Keratinocyte (primary cell): ENCODE measurements around the gene E2F7. TPM values are rescaled to one million over a fixed set of nuclear protein-coding genes. Genes with fewer than 3 reads are reported as not detected.

Experiments
- DNase-seq: peaks from one replicate; pipeline ENCODE4 v3.0.0-alpha.2; 2011; ENCODE audit warnings: low read depth, missing footprints, low spot score
- FAIRE-seq: peaks from 2 replicates; lab custom pipeline; 2011; peaks lifted over from hg19 to GRCh38; lab: Jason Lieb, UNC
- H2AFZ ChIP-seq: 2 replicates; pipeline ENCODE4 v1.6.0; 2012; ENCODE audit warnings: low read length, control low read depth, inconsistent platforms; ENCODE audit not compliant: control insufficient read depth
- H3K27ac ChIP-seq: 2 replicates; pipeline ENCODE4 v1.5.1; 2011; ENCODE audit warnings: low read length; ENCODE audit not compliant: control insufficient read depth, insufficient read depth
- H3K27me3 ChIP-seq: 3 replicates; pipeline ENCODE4 v1.6.0; 2011; ENCODE audit warnings: low read length; ENCODE audit not compliant: control insufficient read depth, insufficient read depth; ENCODE audit errors: extremely low read depth
- H3K36me3 ChIP-seq, 2 experiments: 2 replicates in 1 of 2; 3 replicates in 1 of 2; pipeline ENCODE4 v1.5.1; 2011; ENCODE audit warnings: low read length in 2 of 2, mild to moderate bottlenecking in 1 of 2; ENCODE audit not compliant: control insufficient read depth in 2 of 2, insufficient read depth in 2 of 2; ENCODE audit errors: extremely low read depth in 1 of 2
- H3K4me1 ChIP-seq: 3 replicates; pipeline ENCODE4 v1.5.1; 2011; ENCODE audit warnings: low read length; ENCODE audit not compliant: control insufficient read depth, insufficient read depth; ENCODE audit errors: extremely low read depth
- H3K4me2 ChIP-seq: 3 replicates; pipeline ENCODE4 v1.6.0; 2011; ENCODE audit warnings: low read depth, low read length; ENCODE audit not compliant: control insufficient read depth, insufficient read depth; ENCODE audit errors: extremely low read depth
- H3K4me3 ChIP-seq, 3 experiments: fragments of 200-600 bp in 1 of 3; sonication (generic) in 1 of 3; 2 replicates in 2 of 3; 3 replicates in 1 of 3; pipeline ENCODE4 v1.5.1; 2011 to 2016; ENCODE audit warnings: low read length in 3 of 3, mild to moderate bottlenecking in 3 of 3, control low read depth in 2 of 3, inconsistent platforms in 1 of 3, low read depth in 1 of 3, mixed read lengths in 1 of 3, mixed run types in 1 of 3, moderate library complexity in 1 of 3; ENCODE audit not compliant: control insufficient read depth in 2 of 3, insufficient read depth in 2 of 3; ENCODE audit errors: extremely low read depth in 1 of 3
- H3K79me2 ChIP-seq: 2 replicates; pipeline ENCODE4 v1.6.0; 2012; ENCODE audit warnings: low read length; ENCODE audit not compliant: control insufficient read depth, insufficient read depth
- H3K9ac ChIP-seq: 3 replicates; pipeline ENCODE4 v1.6.0; 2011; ENCODE audit warnings: low read length; ENCODE audit not compliant: control insufficient read depth, insufficient read depth; ENCODE audit errors: extremely low read depth
- H3K9me1 ChIP-seq: 3 replicates; pipeline ENCODE4 v1.6.0; 2011; ENCODE audit warnings: low read length; ENCODE audit not compliant: control insufficient read depth, insufficient read depth; ENCODE audit errors: extremely low read depth
- H3K9me3 ChIP-seq: 2 replicates; pipeline ENCODE4 v1.5.1; 2012; ENCODE audit warnings: low read depth, low read length; ENCODE audit not compliant: control insufficient read depth
- H4K20me1 ChIP-seq: 3 replicates; pipeline ENCODE4 v1.6.0; 2011; ENCODE audit warnings: low read length; ENCODE audit not compliant: control insufficient read depth, insufficient read depth; ENCODE audit errors: extremely low read depth
- EZH2 ChIP-seq: IDR thresholded peaks from one replicate; pipeline ENCODE4 v1.6.1; 2012; ENCODE audit warnings: inconsistent platforms, mild to moderate bottlenecking, low read length, moderate library complexity
- dilution Hi-C: fragments of 300-500 bp; cut with MboI; formaldehyde crosslinking; loops from one replicate; pipeline ENCODE4 v1.7.0; 2020; ENCODE audit warnings: low sequenced_read_pairs; ENCODE audit not compliant: extremely low pct_ligation_motif_present
- polyA plus RNA-seq, 5 experiments: library from polyadenylated mRNA; depleted of rRNA in 3 of 5; stranded (reverse) in 3 of 5; stranded (forward) in 1 of 5; unstranded in 1 of 5; fragments of >200 nt; gene quantifications; 1 replicate in 1 of 5; 2 replicates in 3 of 5; 3 replicates in 1 of 5; pipeline versions ENCODE4 v1.2.1 to v1.2.3, GENCODE V29; 2011 to 2012; ENCODE audit warnings: missing spikeins in 2 of 5, low read depth in 1 of 5, low replicate concordance in 1 of 5
- TF ChIP-seq, protein P1 (sequence below), 3 experiments: IDR thresholded peaks in 1 of 3; conservative IDR thresholded peaks in 1 of 3; optimal IDR thresholded peaks in 1 of 3; 2 replicates in 2 of 3; 3 replicates in 1 of 3; pipeline versions ENCODE3 to v1.5.1; 2011; ENCODE audit warnings: low read length in 3 of 3, mild to moderate bottlenecking in 3 of 3, moderate library complexity in 2 of 3, control low read depth in 1 of 3, inconsistent platforms in 1 of 3; ENCODE audit not compliant: insufficient read depth in 2 of 3; ENCODE audit errors: extremely low read depth in 1 of 3

E2F7 gene
- polyA plus RNA-seq, 1 donor (not counting 4 experiments of a cell fraction or from before 2014, with no cell fraction given) = 9.9 TPM

DNA sequence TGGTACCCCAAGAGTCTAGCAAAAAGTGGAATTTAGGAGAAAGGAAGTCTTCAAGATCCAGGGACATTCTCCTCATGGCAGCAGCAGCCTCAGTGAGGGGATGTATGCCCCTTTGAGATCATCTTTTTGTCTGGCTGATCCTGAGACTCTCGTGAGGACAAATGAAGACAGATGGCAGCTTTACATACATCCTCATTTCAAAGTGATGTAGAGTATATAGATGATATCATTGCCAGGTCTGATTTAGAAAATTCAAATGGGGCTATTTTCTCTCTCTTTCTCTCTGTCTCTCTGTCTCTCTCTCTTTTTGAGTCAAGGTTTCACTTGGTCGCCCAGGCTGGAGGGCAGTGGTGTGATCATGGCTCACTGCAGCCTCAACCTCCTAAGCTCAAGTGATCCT, 61.5 kb downstream of the E2F7 start:
- TF ChIP-seq EZH2 = no peak
- TF ChIP-seq, protein P1, sequence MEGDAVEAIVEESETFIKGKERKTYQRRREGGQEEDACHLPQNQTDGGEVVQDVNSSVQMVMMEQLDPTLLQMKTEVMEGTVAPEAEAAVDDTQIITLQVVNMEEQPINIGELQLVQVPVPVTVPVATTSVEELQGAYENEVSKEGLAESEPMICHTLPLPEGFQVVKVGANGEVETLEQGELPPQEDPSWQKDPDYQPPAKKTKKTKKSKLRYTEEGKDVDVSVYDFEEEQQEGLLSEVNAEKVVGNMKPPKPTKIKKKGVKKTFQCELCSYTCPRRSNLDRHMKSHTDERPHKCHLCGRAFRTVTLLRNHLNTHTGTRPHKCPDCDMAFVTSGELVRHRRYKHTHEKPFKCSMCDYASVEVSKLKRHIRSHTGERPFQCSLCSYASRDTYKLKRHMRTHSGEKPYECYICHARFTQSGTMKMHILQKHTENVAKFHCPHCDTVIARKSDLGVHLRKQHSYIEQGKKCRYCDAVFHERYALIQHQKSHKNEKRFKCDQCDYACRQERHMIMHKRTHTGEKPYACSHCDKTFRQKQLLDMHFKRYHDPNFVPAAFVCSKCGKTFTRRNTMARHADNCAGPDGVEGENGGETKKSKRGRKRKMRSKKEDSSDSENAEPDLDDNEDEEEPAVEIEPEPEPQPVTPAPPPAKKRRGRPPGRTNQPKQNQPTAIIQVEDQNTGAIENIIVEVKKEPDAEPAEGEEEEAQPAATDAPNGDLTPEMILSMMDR (optimal IDR thresholded peaks at IDR 0.05 in 1 of 3, IDR thresholded peaks at IDR 0.05 in 1 of 3, conservative IDR thresholded peaks at IDR 0.05 in 1 of 3; ENCODE audit: extremely low read depth in 1 of 3, insufficient read depth in 2 of 3, low read length in 3 of 3) = no peak
- Histone ChIP-seq H3K27ac (no peak overlapping the region), H3K27me3 (no peaks in the 10 kb centered on the region), H3K4me2 (no peak overlapping the region), H3K9me1 (no peaks in the 10 kb centered on the region), H2AFZ (no peak overlapping the region), H3K36me3 (no peaks in the 10 kb centered on the region), H3K4me1 (peaks cover under 1% of the 10 kb centered on the region), H4K20me1 (no peaks in the 10 kb centered on the region), H3K4me3 (no peak overlapping the region), H3K9me3 (no peaks in the 10 kb centered on the region), H3K9ac (no peak overlapping the region), H3K79me2 (no peaks in the 10 kb centered on the region)
- DNase-seq (no peak), FAIRE-seq (no peak)
- dilution Hi-C loops = no loop called here

- Histone ChIP-seq H3K27ac (no peak overlapping the region), H3K4me2 (no peak overlapping the region), H2AFZ (no peak overlapping the region), H3K4me1 (peaks cover 4% of the 10 kb centered on the region), H3K9ac (no peak overlapping the region), H3K9me3 (no peaks in the 10 kb centered on the region), H4K20me1 (no peaks in the 10 kb centered on the region), H3K4me3 (no peak overlapping the region), H3K36me3 (no peaks in the 10 kb centered on the region), H3K79me2 (no peaks in the 10 kb centered on the region), H3K27me3 (no peaks in the 10 kb centered on the region), H3K9me1 (no peaks in the 10 kb centered on the region)
- dilution Hi-C loops = no loop called here
- no peak for TF ChIP-seq EZH2
- TF ChIP-seq, protein P1 (optimal IDR thresholded peaks at IDR 0.05 in 1 of 3, IDR thresholded peaks at IDR 0.05 in 1 of 3, conservative IDR thresholded peaks at IDR 0.05 in 1 of 3; ENCODE audit: extremely low read depth in 1 of 3, insufficient read depth in 2 of 3, low read length in 3 of 3) = no peak
- no peak for DNase-seq
- no peak for FAIRE-seq
Measured at GRCh38 chr12:77003246-77003645, 62.1 kb downstream of the E2F7 start.
